Endothelial cell of umbilical vein (primary cell): ENCODE measurements around the gene CCDC57. TPM values are rescaled to one million over a fixed set of nuclear protein-coding genes. Genes with fewer than 3 reads are reported as not detected.

ENCODE experiments used
- BruUV-seq: library from RNA; stranded (reverse); fragments of 400-500 nt; replicated peaks from 2 replicates; lab custom pipeline; 2021; lab: Mats Ljungman, UMichigan
- CTCF ChIA-PET: fragments of 300-600, 350-600 bp; sonication (Branson Sonifier 250); formaldehyde crosslinking; loops from one replicate; lab custom pipeline; 2021; ENCODE audit warnings: antibody characterized with exemption, inconsistent platforms; lab: Charles Lee
- POLR2A ChIA-PET: fragments of 300-600, 350-600 bp; sonication (Branson Sonifier 250); formaldehyde crosslinking; loops from one replicate; lab custom pipeline; 2021; ENCODE audit warnings: antibody characterized with exemption, inconsistent platforms; lab: Charles Lee
- DNase-seq: peaks from one replicate; pipeline ENCODE4 v3.0.0-alpha.2; 2011; ENCODE audit warnings: low read depth, low spot score
- FAIRE-seq: peaks from 2 replicates; lab custom pipeline; 2011; peaks lifted over from hg19 to GRCh38; lab: Jason Lieb, UNC
- H2AFZ ChIP-seq: 2 replicates; pipeline ENCODE4 v1.6.0; 2012; ENCODE audit warnings: low read depth, low read length, control low read depth, inconsistent platforms
- H3K27ac ChIP-seq: 2 replicates; pipeline ENCODE4 v1.5.1; 2011; ENCODE audit warnings: low read depth, mild to moderate bottlenecking, control low read depth, low read length, moderate library complexity; ENCODE audit not compliant: insufficient read depth
- H3K27me3 ChIP-seq, 2 experiments: 2 replicates each; pipeline versions ENCODE4 v1.6.0 to v1.6.1; 2011; ENCODE audit warnings: low read length in 2 of 2, mixed read lengths in 1 of 2; ENCODE audit not compliant: control insufficient read depth in 2 of 2, insufficient read depth in 2 of 2
- H3K36me3 ChIP-seq, 2 experiments: 2 replicates in 1 of 2; 3 replicates in 1 of 2; pipeline ENCODE4 v1.5.1; 2011; ENCODE audit warnings: low read length in 2 of 2, mild to moderate bottlenecking in 1 of 2, moderate library complexity in 1 of 2; ENCODE audit not compliant: control insufficient read depth in 2 of 2, insufficient read depth in 2 of 2; ENCODE audit errors: extremely low read depth in 1 of 2
- H3K4me1 ChIP-seq: 3 replicates; pipeline ENCODE4 v1.5.1; 2011; ENCODE audit warnings: mild to moderate bottlenecking, low read length; ENCODE audit not compliant: control insufficient read depth, insufficient read depth; ENCODE audit errors: extremely low read depth
- H3K4me2 ChIP-seq: 2 replicates; pipeline ENCODE4 v1.6.1; 2011; ENCODE audit warnings: low read length, control low read depth, mixed read lengths; ENCODE audit not compliant: insufficient read depth
- H3K4me3 ChIP-seq, 3 experiments: fragments of 200-600 bp in 1 of 3; sonication (generic), shearing (Covaris generic) in 1 of 3; replicated peaks in 1 of 3; 2 replicates each; pipeline ENCODE4 v1.5.1; 2011 to 2016; ENCODE audit warnings: control low read depth in 3 of 3, low read length in 3 of 3, mild to moderate bottlenecking in 2 of 3, inconsistent platforms in 1 of 3, low read depth in 1 of 3, moderate library complexity in 1 of 3; ENCODE audit not compliant: insufficient read depth in 1 of 3
- H3K79me2 ChIP-seq: 2 replicates; pipeline ENCODE4 v1.6.0; 2012; ENCODE audit warnings: low read length, inconsistent platforms; ENCODE audit not compliant: control insufficient read depth, insufficient read depth
- H3K9ac ChIP-seq: replicated peaks from 2 replicates; pipeline ENCODE3; 2011; ENCODE audit warnings: low read length, control low read depth; ENCODE audit not compliant: insufficient read depth; ENCODE audit errors: extremely low read depth
- H3K9me1 ChIP-seq: replicated peaks from 3 replicates; pipeline ENCODE4 v1.6.0; 2011; ENCODE audit warnings: mild to moderate bottlenecking, low read length; ENCODE audit not compliant: control insufficient read depth, insufficient read depth; ENCODE audit errors: extremely low read depth
- H3K9me3 ChIP-seq: replicated peaks from 2 replicates; pipeline ENCODE4 v1.5.1; 2012; ENCODE audit warnings: low read length, inconsistent platforms; ENCODE audit not compliant: control insufficient read depth, insufficient read depth
- H4K20me1 ChIP-seq: replicated peaks from 2 replicates; pipeline ENCODE3; 2011; ENCODE audit warnings: mild to moderate bottlenecking, low read length; ENCODE audit not compliant: control insufficient read depth, insufficient read depth; ENCODE audit errors: extremely low read depth
- CTCF ChIP-seq, 2 donors: IDR thresholded peaks; 1 replicate in 1 of 2; 2 replicates in 1 of 2; pipeline ENCODE4 v1.5.1; 2011; ENCODE audit warnings: low read length in 2 of 2, mild to moderate bottlenecking in 2 of 2, moderate library complexity in 2 of 2, control low read depth in 1 of 2, inconsistent platforms in 1 of 2, low read depth in 1 of 2; ENCODE audit not compliant: insufficient read depth in 1 of 2; ENCODE audit errors: extremely low read depth in 1 of 2
- EZH2 ChIP-seq: IDR thresholded peaks from 2 replicates; pipeline ENCODE4 v1.6.1; 2012; ENCODE audit warnings: borderline replicate concordance, low read depth, mild to moderate bottlenecking, moderate library complexity, low read length, inconsistent platforms; ENCODE audit not compliant: severe bottlenecking
- FOS ChIP-seq: IDR thresholded peaks from 2 replicates; pipeline ENCODE4 v1.6.1; 2011; ENCODE audit warnings: mild to moderate bottlenecking, low read length, moderate library complexity, borderline replicate concordance; ENCODE audit not compliant: insufficient read depth
- GATA2 ChIP-seq: IDR thresholded peaks from 2 replicates; pipeline ENCODE4 v1.7.0; 2011; ENCODE audit warnings: low read depth, mild to moderate bottlenecking, moderate library complexity, mixed read lengths, low read length; ENCODE audit not compliant: insufficient read length, insufficient read depth
- JUN ChIP-seq: IDR thresholded peaks from 2 replicates; pipeline ENCODE4 v1.6.1; 2011; ENCODE audit warnings: borderline replicate concordance, low read depth; ENCODE audit not compliant: insufficient read length, insufficient read depth
- MAX ChIP-seq: IDR thresholded peaks from 2 replicates; pipeline ENCODE4 v1.6.1; 2011; ENCODE audit not compliant: insufficient read depth, insufficient read length
- MYC ChIP-seq: IDR thresholded peaks from one replicate; pipeline ENCODE4 v1.6.1; 2011; ENCODE audit warnings: mild to moderate bottlenecking, low read depth, low read length
- POLR2A ChIP-seq: IDR thresholded peaks from 2 replicates; pipeline ENCODE4 v1.6.1; 2012; ENCODE audit warnings: low read depth, mild to moderate bottlenecking, control low read depth, low read length
- POLR2AphosphoS5 ChIP-seq: IDR thresholded peaks from 2 replicates; pipeline ENCODE4 v1.6.1; 2012; ENCODE audit warnings: low read depth, mild to moderate bottlenecking, control low read depth, low read length, moderate library complexity; ENCODE audit not compliant: insufficient read depth
- dilution Hi-C: fragments of 300-500 bp; cut with MboI; formaldehyde crosslinking; loops from one replicate; pipeline ENCODE4 v1.15.0; 2019; ENCODE audit warnings: low sequenced_read_pairs; ENCODE audit not compliant: extremely low pct_ligation_motif_present
- intact Hi-C: fragments of 100-400 bp; cut with micrococcal nuclease; formaldehyde crosslinking; loops from one replicate; pipeline ENCODE4 v1.10.0; 2022
- polyA plus RNA-seq, 4 experiments: library from polyadenylated mRNA; depleted of rRNA in 3 of 4; stranded (reverse) in 3 of 4; unstranded in 1 of 4; fragments of >200 nt; gene quantifications; 2 replicates each; pipeline versions ENCODE4 v1.2.1 to v1.2.3, GENCODE V29; 2011 to 2012; ENCODE audit warnings: missing spikeins in 1 of 4
- total RNA-seq: library from RNA; stranded (reverse); gene quantifications from 2 replicates; pipeline ENCODE4 v1.2.3, GENCODE V29; 2021

CCDC57 gene
- total and polyA plus RNA-seq, 2 donors (not counting 3 experiments of a cell fraction or from before 2014, with no cell fraction given) = 18.6 to 31.6 TPM

- peaks cover 21 to 26% of the 10 kb centered on the region in 2 experiments for H3K36me3 ChIP-seq
- dilution Hi-C loops (no loop called here), intact Hi-C loops (loop anchor here (5.0 kb wide), 2 partner anchors 119 to 131 kb away; partner anchors contain the start of genes ASPSCR1 and SLC16A3)
- no peaks in the 10 kb centered on the region for H3K9me3 ChIP-seq
- H3K27me3 ChIP-seq = no peaks in the 10 kb centered on the region
- ChIA-PET POLR2A (interaction anchor here (2.2 kb wide), 1 partner anchor 10 kb away, joined by 9 read pairs; no protein-coding TSS in a partner anchor), CTCF (interaction anchor here (1.2 kb wide), 1 partner anchor 55 kb away, joined by 3 read pairs; no protein-coding TSS in a partner anchor)
- peak overlapping the region; percentile 27 to 78 (median 54) for H3K4me3 ChIP-seq
- H3K27ac ChIP-seq = no peak overlapping the region
- no TSS peak for BruUV-seq
- no peaks in the 10 kb centered on the region for H4K20me1 ChIP-seq
- FAIRE-seq = no peak
- DNase-seq = no peak
- H3K9me1 ChIP-seq = no peaks in the 10 kb centered on the region
- H3K79me2 ChIP-seq = peaks cover 53% of the 10 kb centered on the region
- no peak for TF ChIP-seq CTCF (IDR thresholded peaks at IDR 0.05; ENCODE audit: extremely low read depth in 1 of 2, insufficient read depth in 1 of 2, low read depth in 1 of 2, low read length in 2 of 2)
- TF ChIP-seq JUN = no peak
- TF ChIP-seq GATA2 = no peak
- TF ChIP-seq POLR2AphosphoS5 = no peak
- no peak for TF ChIP-seq EZH2
- TF ChIP-seq POLR2A = no peak
- no peak for TF ChIP-seq MAX
- no peak for TF ChIP-seq FOS
- no peak for TF ChIP-seq MYC
- peak overlapping the region; percentile 81 for H3K9ac ChIP-seq
- peaks cover 20% of the 10 kb centered on the region for H3K4me1 ChIP-seq
- peak overlapping the region; percentile 26 for H3K4me2 ChIP-seq
- H2AFZ ChIP-seq = no peak overlapping the region
Measured at GRCh38 chr17:82096709-82097183, 115.9 kb downstream of the CCDC57 start.
